Measurements from ENCODE around the gene DIABLO.

DIABLO gene

GRCh38 chr12:122206111-122206881 lies 19.6 kb downstream of the DIABLO start:
- TF ChIP-seq CTCF (IDR thresholded peaks at IDR 0.05): no peak

GRCh38 chr12:122205053-122205925 lies 20.6 kb downstream of the DIABLO start:
- no peak for TF ChIP-seq CTCF (IDR thresholded peaks at IDR 0.05)

- no peak for TF ChIP-seq CTCF (IDR thresholded peaks at IDR 0.05)
Measured at GRCh38 chr12:122204167-122205052, 21.4 kb downstream of the DIABLO start.

GRCh38 chr12:122203301-122204166 lies 22.3 kb downstream of the DIABLO start, which contains the start of gene B3GNT4:
TSS of gene B3GNT4 (plus strand) at chr12:122203709. CDS start at chr12:122204619, 910 bp downstream.
- no peak for TF ChIP-seq CTCF (IDR thresholded peaks at IDR 0.05)

- TF ChIP-seq CTCF (IDR thresholded peaks at IDR 0.05): no peak
Measured at GRCh38 chr12:122202017-122202416, 23.8 kb downstream of the DIABLO start.

GRCh38 chr12:122201381-122201780 lies 24.5 kb downstream of the DIABLO start:
- TF ChIP-seq CTCF (IDR thresholded peaks at IDR 0.05): no peak
